C4-2B (cell line): ENCODE data around the gene RMI2.

Experiments used
- H3K27ac ChIP-seq: fragments of 450-650 bp; 2 replicates; pipeline ENCODE4 v1.5.1; 2017
- CTCF ChIP-seq: fragments of 450-650 bp; conservative IDR thresholded peaks from 2 replicates; pipeline ENCODE4 v1.5.1; 2017; ENCODE audit warnings: mild to moderate bottlenecking
- ZFX ChIP-seq: fragments of 450-650 bp; IDR thresholded peaks from 2 replicates; pipeline ENCODE4 v1.6.1; 2017

The RMI2 gene

GRCh38 chr16:11384956-11385586 is 39.8 kb downstream of the RMI2 start:
- TF ChIP-seq ZFX (no peak), CTCF (no peak)
- no peak overlapping the region for H3K27ac ChIP-seq

DNA sequence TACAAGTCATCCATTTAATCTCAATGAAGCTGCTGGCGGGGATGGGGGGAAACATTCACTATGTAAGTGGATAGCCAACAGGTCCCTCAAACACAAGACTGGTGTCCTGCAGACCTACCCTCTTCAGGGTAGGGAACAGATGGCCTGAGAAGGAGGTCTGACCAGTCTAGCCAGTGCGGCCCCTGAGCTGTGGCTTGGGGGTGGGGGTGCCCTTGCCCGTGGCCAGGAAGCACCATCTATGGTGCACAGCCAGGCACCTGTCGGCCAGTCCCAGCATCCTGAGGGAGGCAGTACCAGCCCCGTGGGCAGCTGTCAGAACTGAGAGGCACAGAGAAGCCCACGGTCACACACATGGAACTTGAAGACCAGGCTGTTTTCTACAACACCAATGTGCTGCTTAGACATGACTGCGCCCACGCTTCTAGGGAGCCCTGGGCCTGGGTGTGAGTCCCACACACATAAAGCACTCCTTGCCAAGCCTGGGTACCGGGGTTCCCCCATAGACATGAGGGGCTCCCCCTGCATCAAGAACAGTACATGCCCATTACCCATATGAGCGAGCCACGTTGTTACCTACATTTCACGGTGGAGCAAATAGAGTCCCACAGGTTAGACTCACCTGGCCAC is 40.9 kb downstream of the RMI2 start:
- TF ChIP-seq ZFX = no peak
- no peak for TF ChIP-seq CTCF
- H3K27ac ChIP-seq = no peak overlapping the region

GRCh38 chr16:11386791-11387546 is 41.7 kb downstream of the RMI2 start:
- TF ChIP-seq ZFX (no peak), CTCF (peak; percentile 58)
- H3K27ac ChIP-seq = no peak overlapping the region

DNA sequence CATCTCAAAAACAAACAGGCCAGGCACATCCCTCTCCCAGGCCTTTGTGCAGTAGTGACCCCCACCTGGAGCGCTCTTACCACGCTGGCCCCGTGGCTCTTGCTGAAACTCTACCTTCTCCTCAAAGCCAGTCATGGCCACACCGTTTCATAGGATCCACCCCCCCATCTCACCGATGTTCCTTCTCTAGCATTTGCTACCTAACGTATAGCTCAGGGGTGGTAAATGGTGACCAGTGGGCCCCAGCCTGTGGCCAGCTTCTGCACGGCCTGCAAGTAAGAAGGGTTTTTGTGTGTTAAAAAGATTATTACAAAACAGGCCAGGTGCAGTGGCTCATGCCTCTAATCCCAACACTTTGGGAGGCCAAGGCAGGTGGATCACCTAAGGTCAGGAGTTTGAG is 43.8 kb downstream of the RMI2 start:
- H3K27ac ChIP-seq = no peak overlapping the region
- TF ChIP-seq CTCF (no peak), ZFX (no peak)

DNA sequence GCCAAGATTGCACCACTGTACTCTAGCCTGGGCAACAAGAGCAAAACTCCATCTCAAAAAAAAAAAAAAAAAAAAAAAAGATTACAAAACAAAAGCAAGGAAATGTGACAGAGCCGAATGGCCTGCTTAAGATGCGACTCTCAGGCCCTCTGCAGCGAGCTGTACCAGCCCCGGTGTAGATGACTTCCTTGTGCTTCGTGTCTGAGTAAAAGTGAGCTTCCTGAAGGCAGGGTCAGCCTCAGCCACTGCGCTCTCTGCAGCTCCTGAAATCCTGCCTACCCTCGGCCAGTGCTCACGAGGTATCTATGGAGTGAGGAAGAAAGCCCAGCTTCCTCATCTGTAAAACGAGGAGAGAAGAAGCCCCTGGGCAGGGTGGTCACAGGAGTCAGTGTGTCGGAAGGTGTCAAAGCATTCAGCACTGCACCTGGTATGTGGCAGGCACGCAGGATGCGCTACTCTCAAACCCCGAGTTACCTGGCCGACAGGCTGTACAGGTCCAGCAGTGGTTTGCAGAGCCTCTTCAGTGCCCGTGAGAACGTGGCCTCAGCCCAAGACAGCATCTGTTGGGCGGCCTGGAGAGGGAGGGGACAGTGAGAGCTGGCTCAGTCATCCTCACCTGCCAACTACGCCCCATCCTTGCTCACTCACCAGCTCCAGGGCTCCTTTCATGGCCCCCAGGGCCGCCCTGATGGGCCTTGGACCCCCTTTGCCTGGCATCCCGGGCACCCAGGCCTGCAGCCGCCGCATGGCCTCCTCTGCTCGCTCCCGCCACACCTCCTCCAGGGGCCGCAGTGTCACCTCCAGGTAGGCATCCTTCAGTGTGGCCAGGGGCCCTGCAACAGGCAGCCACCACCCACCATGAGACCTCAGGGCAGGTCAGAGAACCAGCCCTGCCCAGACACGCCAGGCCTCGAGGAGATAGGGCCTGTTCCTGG is 44.6 kb downstream of the RMI2 start:
- H3K27ac ChIP-seq = no peak overlapping the region
- TF ChIP-seq ZFX (no peak), CTCF (no peak)

- TF ChIP-seq CTCF (no peak), ZFX (no peak)
- no peak overlapping the region for H3K27ac ChIP-seq
These were observed 45.6 kb downstream of the RMI2 start for GRCh38 chr16:11390573-11391495.
